GM10266 (cell line): ENCODE measurements around the gene DCUN1D2.

ENCODE experiments used
- DNase-seq: peaks from one replicate; pipeline ENCODE4 v3.0.0; 2012; ENCODE audit errors: extremely low spot score
- TF ChIP-seq, protein P1 (sequence below): IDR thresholded peaks from 2 replicates; pipeline ENCODE4 v1.5.1; 2012; ENCODE audit warnings: mild to moderate bottlenecking, low read depth; ENCODE audit not compliant: control insufficient read depth, insufficient read depth; ENCODE audit errors: missing control alignments

DCUN1D2 gene

DNA sequence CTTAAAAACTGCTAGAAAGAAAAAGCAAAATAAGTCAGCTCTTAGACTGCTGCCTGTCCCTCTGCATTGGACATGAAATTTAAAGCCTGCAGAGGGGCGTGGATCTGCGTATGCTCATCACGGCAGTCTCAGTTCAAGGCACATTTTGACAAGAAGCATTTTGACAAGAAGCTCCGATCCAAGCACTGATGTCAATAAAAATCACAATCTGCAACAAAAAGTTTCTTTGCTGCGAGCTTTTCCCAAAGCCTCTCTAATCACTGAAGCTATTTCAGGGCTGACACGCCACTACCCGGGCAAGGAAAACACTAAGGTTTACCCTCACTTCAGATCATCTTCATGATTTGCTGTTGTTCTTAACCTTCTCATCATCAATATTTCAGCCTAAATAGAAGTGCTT lies 7.4 kb downstream of the DCUN1D2 start:
- DNase-seq = no peak
- TF ChIP-seq, protein P1, sequence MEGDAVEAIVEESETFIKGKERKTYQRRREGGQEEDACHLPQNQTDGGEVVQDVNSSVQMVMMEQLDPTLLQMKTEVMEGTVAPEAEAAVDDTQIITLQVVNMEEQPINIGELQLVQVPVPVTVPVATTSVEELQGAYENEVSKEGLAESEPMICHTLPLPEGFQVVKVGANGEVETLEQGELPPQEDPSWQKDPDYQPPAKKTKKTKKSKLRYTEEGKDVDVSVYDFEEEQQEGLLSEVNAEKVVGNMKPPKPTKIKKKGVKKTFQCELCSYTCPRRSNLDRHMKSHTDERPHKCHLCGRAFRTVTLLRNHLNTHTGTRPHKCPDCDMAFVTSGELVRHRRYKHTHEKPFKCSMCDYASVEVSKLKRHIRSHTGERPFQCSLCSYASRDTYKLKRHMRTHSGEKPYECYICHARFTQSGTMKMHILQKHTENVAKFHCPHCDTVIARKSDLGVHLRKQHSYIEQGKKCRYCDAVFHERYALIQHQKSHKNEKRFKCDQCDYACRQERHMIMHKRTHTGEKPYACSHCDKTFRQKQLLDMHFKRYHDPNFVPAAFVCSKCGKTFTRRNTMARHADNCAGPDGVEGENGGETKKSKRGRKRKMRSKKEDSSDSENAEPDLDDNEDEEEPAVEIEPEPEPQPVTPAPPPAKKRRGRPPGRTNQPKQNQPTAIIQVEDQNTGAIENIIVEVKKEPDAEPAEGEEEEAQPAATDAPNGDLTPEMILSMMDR = no peak

DNA sequence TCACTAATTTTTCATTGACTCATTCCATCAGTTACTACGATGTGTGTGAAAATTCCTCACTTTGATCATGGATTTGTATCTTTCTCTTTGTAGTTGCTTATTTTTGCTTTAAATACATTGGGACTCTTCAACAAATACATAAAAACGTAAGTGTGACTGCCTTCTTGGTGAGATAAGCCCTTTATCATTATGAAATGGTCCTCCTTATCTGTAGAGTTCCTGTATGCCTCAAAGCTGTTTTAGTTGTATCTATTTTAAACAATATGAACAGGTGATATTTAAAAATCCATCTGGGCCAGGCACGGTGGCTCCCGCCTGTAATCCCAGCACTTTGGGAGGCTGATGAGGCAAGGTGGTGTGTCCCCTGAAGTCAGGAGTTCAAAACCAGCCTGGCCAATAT lies 11.3 kb downstream of the DCUN1D2 start:
- no peak for DNase-seq
- TF ChIP-seq, protein P1 = no peak

DNA sequence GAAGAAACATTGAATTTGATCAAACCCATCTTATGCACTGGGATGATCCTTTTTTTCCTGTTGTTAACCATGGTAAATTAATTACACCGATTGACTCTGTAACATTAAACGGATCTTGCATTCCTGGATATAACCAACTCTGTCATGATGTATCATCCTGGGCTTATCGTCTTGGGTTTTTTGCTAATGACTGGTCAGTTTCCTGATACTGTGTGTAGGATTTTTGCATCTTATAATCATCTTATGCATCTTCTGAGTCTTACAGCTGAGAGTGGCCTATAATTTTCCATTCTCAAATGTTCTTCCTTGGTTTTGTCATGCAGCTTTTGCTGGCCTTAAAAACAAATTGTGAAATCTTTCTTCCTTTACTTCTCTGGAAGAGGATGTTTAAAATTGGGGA lies 12.8 kb downstream of the DCUN1D2 start:
- no peak for DNase-seq
- TF ChIP-seq, protein P1 = no peak

DNA sequence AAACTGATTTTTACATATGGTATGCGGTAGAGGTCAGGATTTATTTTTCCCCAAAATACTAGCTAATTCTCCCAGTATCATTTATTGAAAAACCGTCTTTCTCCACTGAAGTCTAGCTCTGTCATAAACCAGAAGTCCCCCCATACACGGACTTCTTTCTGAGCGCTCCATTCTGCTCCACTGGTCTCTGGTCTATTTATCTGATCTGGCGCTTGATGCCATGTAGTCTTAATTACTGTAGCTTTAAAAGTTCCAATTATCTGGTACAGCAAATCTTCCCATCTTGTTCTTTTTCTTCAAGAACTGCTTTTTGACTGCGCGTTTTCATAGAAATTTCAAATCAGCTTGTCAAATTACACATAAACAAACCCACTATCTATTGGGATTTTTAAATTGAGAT lies 13.7 kb downstream of the DCUN1D2 start:
- DNase-seq = no peak
- TF ChIP-seq, protein P1 = no peak

DNA sequence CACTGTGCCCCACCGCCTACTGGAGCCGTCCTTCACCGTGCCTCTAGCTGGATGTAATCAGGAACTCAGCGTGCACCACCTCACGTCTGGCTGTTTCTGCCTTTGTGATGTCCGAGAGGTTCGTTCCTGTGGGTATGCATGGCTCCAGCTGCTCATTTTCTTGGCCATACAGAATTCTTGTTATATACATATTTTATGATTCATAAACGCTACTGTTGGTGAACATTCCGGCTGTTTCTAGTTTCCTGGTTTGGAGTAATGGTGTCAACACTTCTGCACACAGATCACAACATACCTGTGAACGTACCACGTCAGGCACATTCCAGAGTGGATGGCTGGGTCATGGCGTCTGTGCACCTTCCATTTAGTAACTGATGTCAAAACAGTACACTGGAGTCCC lies 14.6 kb downstream of the DCUN1D2 start:
- TF ChIP-seq, protein P1 = no peak
- no peak for DNase-seq

DNA sequence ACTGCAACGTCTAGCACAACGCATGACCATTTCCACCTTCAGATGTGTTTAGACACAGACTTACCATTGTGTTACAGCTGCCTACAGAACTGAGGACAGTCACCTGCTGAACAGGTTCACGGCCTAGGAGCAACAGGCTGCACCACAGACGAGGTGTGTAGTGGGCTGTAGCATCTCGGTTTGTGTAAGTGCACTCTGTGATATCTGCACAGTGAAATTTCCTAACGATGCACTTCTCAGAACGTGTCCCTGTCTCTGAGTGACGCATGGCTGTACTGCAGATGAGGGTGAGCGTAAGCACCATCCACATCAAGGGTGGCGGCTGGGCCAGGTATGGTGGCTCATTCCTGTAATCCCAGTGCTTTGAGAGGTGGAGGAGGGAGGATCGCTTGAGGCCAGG lies 15.2 kb downstream of the DCUN1D2 start:
- no peak for DNase-seq
- TF ChIP-seq, protein P1 = no peak

DNA sequence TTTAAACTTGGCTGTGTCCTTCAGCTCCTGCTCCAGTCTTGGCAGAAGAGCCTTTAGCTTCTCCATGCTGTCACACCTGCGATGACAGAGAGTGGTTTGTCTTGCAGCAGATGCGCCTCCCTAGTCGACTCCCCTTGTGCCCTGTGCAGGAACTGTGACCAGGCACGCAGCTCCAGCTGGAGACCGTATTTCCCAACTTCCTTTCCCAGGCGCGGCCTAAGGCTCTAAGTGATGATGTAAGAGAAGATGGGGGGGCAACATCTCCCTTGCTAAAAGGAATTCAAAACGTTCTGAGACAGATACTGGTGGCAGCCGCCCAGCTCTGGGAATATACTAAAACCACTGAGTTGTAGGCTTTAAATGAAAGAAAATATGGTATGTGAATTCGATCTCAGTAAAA lies 16.3 kb downstream of the DCUN1D2 start:
- TF ChIP-seq, protein P1 = no peak
- no peak for DNase-seq
